OCI-LY3 (cell line): ENCODE results near the gene PNPLA7.

ENCODE experiments used
- CTCF ChIP-seq: fragments of 200-600, 300-600 bp; sonication (generic); IDR thresholded peaks from 2 replicates; pipeline ENCODE4 v1.5.1; 2014; ENCODE audit warnings: antibody characterized with exemption, low read length, low read depth
- EZH2phosphoT487 ChIP-seq: fragments of 200-600 bp; shearing (Covaris generic); IDR thresholded peaks from 2 replicates; pipeline ENCODE4 v1.6.1; 2018; ENCODE audit warnings: antibody characterized with exemption, mixed run types, low read depth

GRCh38 chr9:137579259-137579604, 29.0 kb upstream of the PNPLA7 start:
- no peak for TF ChIP-seq CTCF
- no peak for TF ChIP-seq EZH2phosphoT487
